H1 (cell line): ENCODE results near the gene STRN.

ENCODE experiments used
- CHD2 ChIP-seq: IDR thresholded peaks from 2 replicates; pipeline ENCODE4 v1.6.1; 2012; ENCODE audit warnings: low read length, improper control_type of control experiment
- CREB1 ChIP-seq: IDR thresholded peaks from 2 replicates; pipeline ENCODE4 v1.6.1; 2012; ENCODE audit warnings: inconsistent platforms
- EGR1 ChIP-seq: IDR thresholded peaks from 2 replicates; pipeline ENCODE4 v1.6.1; 2011; ENCODE audit warnings: low read depth, low read length, borderline replicate concordance
- EZH2 ChIP-seq: fragments of 200-600 bp; sonication (generic); IDR thresholded peaks from 2 replicates; pipeline ENCODE4 v1.7.1; 2012; ENCODE audit warnings: low read depth, mild to moderate bottlenecking, moderate library complexity, low read length, inconsistent platforms; ENCODE audit not compliant: severe bottlenecking
- HDAC6 ChIP-seq: IDR thresholded peaks from one replicate; pipeline ENCODE4 v1.7.1; 2012; ENCODE audit warnings: low read depth, mild to moderate bottlenecking, inconsistent platforms, low read length, moderate library complexity
- KDM1A ChIP-seq: fragments of 200-600, 300-600 bp; sonication (generic); IDR thresholded peaks from 2 replicates; pipeline ENCODE4 v1.7.1; 2016; ENCODE audit warnings: mild to moderate bottlenecking, low read length, borderline replicate concordance
- POLR2A ChIP-seq, 2 experiments: IDR thresholded peaks; 1 replicate in 1 of 2; 2 replicates in 1 of 2; pipeline ENCODE4 v1.6.1; 2011; ENCODE audit warnings: low read depth in 2 of 2, low read length in 2 of 2, mild to moderate bottlenecking in 2 of 2; ENCODE audit errors: control extremely low read depth in 1 of 2
- RAD21 ChIP-seq, 2 experiments: IDR thresholded peaks in 1 of 2; conservative IDR thresholded peaks in 1 of 2; 2 replicates each; pipeline ENCODE4 v1.6.1; 2011; ENCODE audit warnings: low read depth in 2 of 2, low read length in 2 of 2, improper control_type of control experiment in 1 of 2, inconsistent platforms in 1 of 2, mild to moderate bottlenecking in 1 of 2, moderate library complexity in 1 of 2
- TBP ChIP-seq: IDR thresholded peaks from 2 replicates; pipeline ENCODE4 v1.6.1; 2011; ENCODE audit warnings: low read depth, low read length, improper control_type of control experiment
- TF ChIP-seq, protein P1 (sequence below): IDR thresholded peaks from 2 replicates; pipeline ENCODE4 v1.6.1; 2012; ENCODE audit warnings: low read length, inconsistent platforms
- TF ChIP-seq, protein P2 (sequence below), 3 experiments: IDR thresholded peaks; 1 replicate in 2 of 3; 2 replicates in 1 of 3; pipeline versions ENCODE4 v1.5.1 to v1.6.1; 2011; ENCODE audit warnings: low read length in 3 of 3, mild to moderate bottlenecking in 3 of 3, inconsistent platforms in 2 of 3, low read depth in 1 of 3, moderate library complexity in 1 of 3; ENCODE audit not compliant: insufficient read depth in 1 of 3; ENCODE audit errors: control extremely low read depth in 1 of 3
- TF ChIP-seq, protein P3 (sequence below): IDR thresholded peaks from 2 replicates; pipeline ENCODE4 v1.6.1; 2012; ENCODE audit warnings: inconsistent platforms
- TF ChIP-seq, protein P4 (sequence below): IDR thresholded peaks from 2 replicates; pipeline ENCODE4 v1.6.1; 2011; ENCODE audit warnings: low read length, improper control_type of control experiment

DNA sequence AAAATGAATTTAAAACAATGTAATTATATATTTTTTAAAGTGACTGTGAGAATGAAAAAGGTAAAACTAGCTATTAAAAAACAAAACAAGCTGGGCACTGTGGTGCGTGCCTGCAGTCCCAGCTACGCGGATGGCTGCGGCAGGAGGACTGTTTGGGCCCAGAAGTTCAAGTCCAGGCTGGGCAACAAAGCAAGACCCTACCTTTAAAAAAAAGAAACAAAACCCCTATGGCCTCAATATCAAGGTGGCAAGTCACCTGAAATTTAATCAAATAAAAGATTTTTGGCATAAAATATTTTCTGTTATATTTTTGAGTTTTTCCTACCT lies 46.9 kb upstream of the STRN start:
- TF ChIP-seq TBP (no peak), CHD2 (no peak), POLR2A (IDR thresholded peaks at IDR 0.05; ENCODE audit: control extremely low read depth in 1 of 2, low read depth in 2 of 2, low read length in 2 of 2) (no peak), RAD21 (IDR thresholded peaks at IDR 0.05 in 1 of 2, conservative IDR thresholded peaks at IDR 0.05 in 1 of 2; ENCODE audit: low read depth in 2 of 2, low read length in 2 of 2) (no peak), HDAC6 (no peak), KDM1A (no peak), EZH2 (no peak), EGR1 (no peak), CREB1 (no peak)
- TF ChIP-seq, protein P1, sequence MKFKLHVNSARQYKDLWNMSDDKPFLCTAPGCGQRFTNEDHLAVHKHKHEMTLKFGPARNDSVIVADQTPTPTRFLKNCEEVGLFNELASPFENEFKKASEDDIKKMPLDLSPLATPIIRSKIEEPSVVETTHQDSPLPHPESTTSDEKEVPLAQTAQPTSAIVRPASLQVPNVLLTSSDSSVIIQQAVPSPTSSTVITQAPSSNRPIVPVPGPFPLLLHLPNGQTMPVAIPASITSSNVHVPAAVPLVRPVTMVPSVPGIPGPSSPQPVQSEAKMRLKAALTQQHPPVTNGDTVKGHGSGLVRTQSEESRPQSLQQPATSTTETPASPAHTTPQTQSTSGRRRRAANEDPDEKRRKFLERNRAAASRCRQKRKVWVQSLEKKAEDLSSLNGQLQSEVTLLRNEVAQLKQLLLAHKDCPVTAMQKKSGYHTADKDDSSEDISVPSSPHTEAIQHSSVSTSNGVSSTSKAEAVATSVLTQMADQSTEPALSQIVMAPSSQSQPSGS: no peak
- TF ChIP-seq, protein P2, sequence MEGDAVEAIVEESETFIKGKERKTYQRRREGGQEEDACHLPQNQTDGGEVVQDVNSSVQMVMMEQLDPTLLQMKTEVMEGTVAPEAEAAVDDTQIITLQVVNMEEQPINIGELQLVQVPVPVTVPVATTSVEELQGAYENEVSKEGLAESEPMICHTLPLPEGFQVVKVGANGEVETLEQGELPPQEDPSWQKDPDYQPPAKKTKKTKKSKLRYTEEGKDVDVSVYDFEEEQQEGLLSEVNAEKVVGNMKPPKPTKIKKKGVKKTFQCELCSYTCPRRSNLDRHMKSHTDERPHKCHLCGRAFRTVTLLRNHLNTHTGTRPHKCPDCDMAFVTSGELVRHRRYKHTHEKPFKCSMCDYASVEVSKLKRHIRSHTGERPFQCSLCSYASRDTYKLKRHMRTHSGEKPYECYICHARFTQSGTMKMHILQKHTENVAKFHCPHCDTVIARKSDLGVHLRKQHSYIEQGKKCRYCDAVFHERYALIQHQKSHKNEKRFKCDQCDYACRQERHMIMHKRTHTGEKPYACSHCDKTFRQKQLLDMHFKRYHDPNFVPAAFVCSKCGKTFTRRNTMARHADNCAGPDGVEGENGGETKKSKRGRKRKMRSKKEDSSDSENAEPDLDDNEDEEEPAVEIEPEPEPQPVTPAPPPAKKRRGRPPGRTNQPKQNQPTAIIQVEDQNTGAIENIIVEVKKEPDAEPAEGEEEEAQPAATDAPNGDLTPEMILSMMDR (IDR thresholded peaks at IDR 0.05; ENCODE audit: control extremely low read depth in 1 of 3, insufficient read depth in 1 of 3, low read depth in 1 of 3, low read length in 3 of 3): no peak
- TF ChIP-seq, protein P3, sequence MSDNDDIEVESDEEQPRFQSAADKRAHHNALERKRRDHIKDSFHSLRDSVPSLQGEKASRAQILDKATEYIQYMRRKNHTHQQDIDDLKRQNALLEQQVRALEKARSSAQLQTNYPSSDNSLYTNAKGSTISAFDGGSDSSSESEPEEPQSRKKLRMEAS: no peak
- TF ChIP-seq, protein P4, sequence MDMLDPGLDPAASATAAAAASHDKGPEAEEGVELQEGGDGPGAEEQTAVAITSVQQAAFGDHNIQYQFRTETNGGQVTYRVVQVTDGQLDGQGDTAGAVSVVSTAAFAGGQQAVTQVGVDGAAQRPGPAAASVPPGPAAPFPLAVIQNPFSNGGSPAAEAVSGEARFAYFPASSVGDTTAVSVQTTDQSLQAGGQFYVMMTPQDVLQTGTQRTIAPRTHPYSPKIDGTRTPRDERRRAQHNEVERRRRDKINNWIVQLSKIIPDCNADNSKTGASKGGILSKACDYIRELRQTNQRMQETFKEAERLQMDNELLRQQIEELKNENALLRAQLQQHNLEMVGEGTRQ: no peak
